AG09309 (cell line): ENCODE results near the gene SCG5.
A peak's percentile ranks its signal among the peaks of the same experiment; 100 is the strongest.

ENCODE experiments used
- DNase-seq: peaks from one replicate; pipeline ENCODE4 v3.0.0-alpha.2; 2010; ENCODE audit warnings: low read depth
- H3K4me3 ChIP-seq: 2 replicates; pipeline ENCODE4 v1.5.1; 2011; ENCODE audit warnings: mild to moderate bottlenecking, low read depth, low read length, moderate library complexity; ENCODE audit not compliant: control insufficient read depth
- CTCF ChIP-seq: IDR thresholded peaks from 2 replicates; pipeline ENCODE4 v1.5.1; 2011; ENCODE audit warnings: mild to moderate bottlenecking, low read depth, low read length, inconsistent platforms; ENCODE audit not compliant: insufficient read depth, control insufficient read depth; ENCODE audit errors: missing control alignments

Gene SCG5

GRCh38 chr15:32663671-32664070, 22.2 kb downstream of the SCG5 start:
- DNase-seq: no peak
- H3K4me3 ChIP-seq: no peak overlapping the region
- TF ChIP-seq CTCF: no peak

GRCh38 chr15:32664796-32665195, 23.3 kb downstream of the SCG5 start:
- DNase-seq: no peak
- no peak for TF ChIP-seq CTCF
- H3K4me3 ChIP-seq: no peak overlapping the region

GRCh38 chr15:32667321-32667720, 25.8 kb downstream of the SCG5 start:
- TF ChIP-seq CTCF: no peak
- no peak overlapping the region for H3K4me3 ChIP-seq
- DNase-seq: no peak

- H3K4me3 ChIP-seq: no peak overlapping the region
- no peak for DNase-seq
- no peak for TF ChIP-seq CTCF
Measured at GRCh38 chr15:32668942-32669341, 27.4 kb downstream of the SCG5 start.

- peak overlapping the region; percentile 15 for H3K4me3 ChIP-seq
- TF ChIP-seq CTCF: no peak
- peak; percentile 85 for DNase-seq
Measured at GRCh38 chr15:32669896-32670611, 28.5 kb downstream of the SCG5 start.

- no peak for TF ChIP-seq CTCF
- no peak overlapping the region for H3K4me3 ChIP-seq
- no peak for DNase-seq
Measured at GRCh38 chr15:32670623-32671022, 29.1 kb downstream of the SCG5 start.
